Calu3 (cell line): ENCODE measurements around the gene TAS2R60. TPM values are rescaled to one million over a fixed set of nuclear protein-coding genes. Genes with fewer than 3 reads are reported as not detected.

ENCODE experiments used
- BruUV-seq: library from RNA; stranded (reverse); fragments of 400-500 nt; replicated peaks from 2 replicates; lab custom pipeline; 2021; lab: Mats Ljungman, UMichigan
- CTCF ChIA-PET: fragments of 300-600 bp; sonication (Branson Sonifier 250); formaldehyde crosslinking; loops from one replicate; lab custom pipeline; 2022; ENCODE audit warnings: antibody characterized with exemption; lab: Charles Lee
- DNase-seq: peaks from one replicate; pipeline ENCODE4 v3.0.0; 2022
- H3K27ac Mint-ChIP-seq: one replicate; pipeline ENCODE4 v1.8.0; 2022; ENCODE audit warnings: mixed read lengths; ENCODE audit not compliant: unreplicated experiment
- H3K27me3 Mint-ChIP-seq: one replicate; pipeline ENCODE4 v1.8.0; 2022; ENCODE audit warnings: mixed read lengths; ENCODE audit not compliant: unreplicated experiment
- H3K36me3 Mint-ChIP-seq: one replicate; pipeline ENCODE4 v1.8.0; 2022; ENCODE audit warnings: mild to moderate bottlenecking, moderate library complexity, mixed read lengths; ENCODE audit not compliant: insufficient read depth, unreplicated experiment
- H3K4me1 Mint-ChIP-seq: one replicate; pipeline ENCODE4 v1.8.0; 2022; ENCODE audit warnings: mild to moderate bottlenecking, low read depth, mixed read lengths; ENCODE audit not compliant: unreplicated experiment
- H3K4me3 Mint-ChIP-seq: one replicate; pipeline ENCODE4 v1.8.0; 2022; ENCODE audit warnings: mild to moderate bottlenecking, low read depth, moderate library complexity, mixed read lengths; ENCODE audit not compliant: unreplicated experiment
- H3K9me3 Mint-ChIP-seq: one replicate; pipeline ENCODE4 v1.8.0; 2022; ENCODE audit warnings: low read depth, mixed read lengths; ENCODE audit not compliant: unreplicated experiment
- intact Hi-C: fragments of 100-400 bp; cut with micrococcal nuclease; formaldehyde crosslinking; loops from one replicate; pipeline ENCODE4 v1.10.0; 2022; ENCODE audit not compliant: unreplicated experiment
- total RNA-seq: library from RNA; stranded (reverse); gene quantifications from 2 replicates; pipeline ENCODE4 v1.2.3, GENCODE V29; 2022
- TF ChIP-seq, protein P1 (sequence below): fragments of 200-600 bp; IDR thresholded peaks from one replicate; pipeline ENCODE4 v1.8.0; 2022; ENCODE audit warnings: antibody characterized with exemption; ENCODE audit not compliant: unreplicated experiment

TAS2R60 gene
- total RNA-seq, 1 experiment from 2014 or later, result not detected

DNA sequence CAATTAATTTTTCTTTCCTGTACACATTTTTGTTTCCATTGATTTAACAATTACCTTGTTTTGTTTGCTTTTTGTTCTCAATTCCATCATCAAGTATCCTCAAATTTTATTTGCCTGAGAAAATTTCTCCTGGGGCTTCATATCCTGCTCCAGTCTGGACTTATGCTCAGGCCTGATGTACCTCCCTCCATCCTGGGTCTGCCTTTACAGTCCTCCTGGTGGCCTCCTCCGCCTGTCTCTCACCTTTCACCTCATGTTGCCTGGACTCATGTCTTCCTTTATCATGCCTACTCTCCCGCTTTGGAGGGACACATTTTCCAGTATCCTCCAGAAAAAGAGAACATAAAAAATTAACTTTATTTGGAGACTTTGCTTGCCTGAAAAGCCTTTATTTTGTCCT lies 12.1 kb upstream of the TAS2R60 start:
- no peak overlapping the region for H3K27ac Mint-ChIP-seq
- H3K9me3 Mint-ChIP-seq, result no peaks in the 10 kb centered on the region
- no peaks in the 10 kb centered on the region for H3K27me3 Mint-ChIP-seq
- TF ChIP-seq, protein P1, sequence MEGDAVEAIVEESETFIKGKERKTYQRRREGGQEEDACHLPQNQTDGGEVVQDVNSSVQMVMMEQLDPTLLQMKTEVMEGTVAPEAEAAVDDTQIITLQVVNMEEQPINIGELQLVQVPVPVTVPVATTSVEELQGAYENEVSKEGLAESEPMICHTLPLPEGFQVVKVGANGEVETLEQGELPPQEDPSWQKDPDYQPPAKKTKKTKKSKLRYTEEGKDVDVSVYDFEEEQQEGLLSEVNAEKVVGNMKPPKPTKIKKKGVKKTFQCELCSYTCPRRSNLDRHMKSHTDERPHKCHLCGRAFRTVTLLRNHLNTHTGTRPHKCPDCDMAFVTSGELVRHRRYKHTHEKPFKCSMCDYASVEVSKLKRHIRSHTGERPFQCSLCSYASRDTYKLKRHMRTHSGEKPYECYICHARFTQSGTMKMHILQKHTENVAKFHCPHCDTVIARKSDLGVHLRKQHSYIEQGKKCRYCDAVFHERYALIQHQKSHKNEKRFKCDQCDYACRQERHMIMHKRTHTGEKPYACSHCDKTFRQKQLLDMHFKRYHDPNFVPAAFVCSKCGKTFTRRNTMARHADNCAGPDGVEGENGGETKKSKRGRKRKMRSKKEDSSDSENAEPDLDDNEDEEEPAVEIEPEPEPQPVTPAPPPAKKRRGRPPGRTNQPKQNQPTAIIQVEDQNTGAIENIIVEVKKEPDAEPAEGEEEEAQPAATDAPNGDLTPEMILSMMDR, result no peak
- peaks cover 13% of the 10 kb centered on the region for H3K4me1 Mint-ChIP-seq
- H3K4me3 Mint-ChIP-seq, result no peak overlapping the region
- intact Hi-C loops, result no loop called here
- BruUV-seq, result no TSS peak
- CTCF ChIA-PET, result no interaction called here
- DNase-seq, result no peak
- no peaks in the 10 kb centered on the region for H3K36me3 Mint-ChIP-seq

DNA sequence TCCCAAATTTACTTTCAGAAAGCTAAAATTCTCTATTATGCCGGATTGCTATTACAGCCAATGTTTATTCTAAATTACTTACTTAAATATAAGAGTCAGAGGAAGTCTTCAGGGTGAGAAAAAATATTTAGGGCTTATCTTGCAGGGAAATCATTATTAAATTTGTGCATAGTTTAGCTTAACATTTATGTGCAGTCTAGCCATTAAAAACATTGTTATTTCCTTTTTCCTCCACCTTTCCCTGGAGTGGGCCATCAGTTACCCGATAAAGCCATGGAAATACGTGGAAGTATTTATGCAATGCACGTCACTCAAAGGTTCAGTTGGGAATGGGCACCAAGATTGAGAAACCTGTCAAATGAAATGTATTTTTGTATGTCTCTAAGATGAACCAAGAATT lies 9.5 kb upstream of the TAS2R60 start:
- Mint-ChIP-seq H3K27ac (no peak overlapping the region), H3K36me3 (no peaks in the 10 kb centered on the region), H3K27me3 (no peaks in the 10 kb centered on the region), H3K4me1 (peaks cover 13% of the 10 kb centered on the region), H3K4me3 (no peak overlapping the region), H3K9me3 (no peaks in the 10 kb centered on the region)
- DNase-seq, result no peak
- CTCF ChIA-PET, result no interaction called here
- intact Hi-C loops, result no loop called here
- TF ChIP-seq, protein P1, result no peak
- no TSS peak for BruUV-seq

DNA sequence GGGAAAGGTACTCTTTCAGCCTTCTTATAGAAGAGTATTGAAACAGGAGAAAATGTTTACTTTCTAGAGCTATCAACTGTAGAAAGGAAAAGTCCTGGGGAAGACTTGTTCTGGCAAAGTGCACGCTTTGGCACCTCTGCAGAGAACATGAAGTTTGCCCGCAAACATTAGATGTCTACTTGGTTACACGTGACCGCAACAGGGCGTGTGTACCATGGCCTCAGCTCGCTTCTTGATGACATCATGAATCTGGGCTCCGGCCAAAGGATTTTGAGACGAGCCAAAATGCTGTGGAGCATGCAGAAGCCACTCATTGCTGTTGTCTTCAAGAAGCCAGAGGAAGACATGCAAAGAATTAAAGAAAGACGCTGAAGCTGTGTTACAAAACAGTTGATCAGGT lies 8.6 kb upstream of the TAS2R60 start:
- no TSS peak for BruUV-seq
- DNase-seq, result peak; percentile 49
- CTCF ChIA-PET, result no interaction called here
- peaks cover 13% of the 10 kb centered on the region for H3K4me1 Mint-ChIP-seq
- TF ChIP-seq, protein P1, result no peak
- H3K36me3 Mint-ChIP-seq, result no peaks in the 10 kb centered on the region
- intact Hi-C loops, result no loop called here
- no peak overlapping the region for H3K27ac Mint-ChIP-seq
- H3K9me3 Mint-ChIP-seq, result no peaks in the 10 kb centered on the region
- peak overlapping the region; percentile 13 for H3K4me3 Mint-ChIP-seq
- no peaks in the 10 kb centered on the region for H3K27me3 Mint-ChIP-seq

- peaks cover 13% of the 10 kb centered on the region for H3K4me1 Mint-ChIP-seq
- H3K9me3 Mint-ChIP-seq, result no peaks in the 10 kb centered on the region
- peak overlapping the region; percentile 13 for H3K4me3 Mint-ChIP-seq
- TF ChIP-seq, protein P1, result no peak
- no TSS peak for BruUV-seq
- H3K27me3 Mint-ChIP-seq, result no peaks in the 10 kb centered on the region
- H3K36me3 Mint-ChIP-seq, result no peaks in the 10 kb centered on the region
- H3K27ac Mint-ChIP-seq, result no peak overlapping the region
- no peak for DNase-seq
- intact Hi-C loops, result no loop called here
- CTCF ChIA-PET, result no interaction called here
Measured at GRCh38 chr7:143435266-143435665, 8.0 kb upstream of the TAS2R60 start.
